Retina (tissue), 1 donor: ENCODE data around the gene CAMKK2.
"Not testable (repeated sequence)": the region's sequence is repeated elsewhere in the genome, so short reads cannot be mapped to it uniquely, and the experiment has no call there.

Experiments
- DNase-seq: peaks from one replicate; pipeline ENCODE4 v3.0.0-alpha.2; 2016

CAMKK2 gene

DNA sequence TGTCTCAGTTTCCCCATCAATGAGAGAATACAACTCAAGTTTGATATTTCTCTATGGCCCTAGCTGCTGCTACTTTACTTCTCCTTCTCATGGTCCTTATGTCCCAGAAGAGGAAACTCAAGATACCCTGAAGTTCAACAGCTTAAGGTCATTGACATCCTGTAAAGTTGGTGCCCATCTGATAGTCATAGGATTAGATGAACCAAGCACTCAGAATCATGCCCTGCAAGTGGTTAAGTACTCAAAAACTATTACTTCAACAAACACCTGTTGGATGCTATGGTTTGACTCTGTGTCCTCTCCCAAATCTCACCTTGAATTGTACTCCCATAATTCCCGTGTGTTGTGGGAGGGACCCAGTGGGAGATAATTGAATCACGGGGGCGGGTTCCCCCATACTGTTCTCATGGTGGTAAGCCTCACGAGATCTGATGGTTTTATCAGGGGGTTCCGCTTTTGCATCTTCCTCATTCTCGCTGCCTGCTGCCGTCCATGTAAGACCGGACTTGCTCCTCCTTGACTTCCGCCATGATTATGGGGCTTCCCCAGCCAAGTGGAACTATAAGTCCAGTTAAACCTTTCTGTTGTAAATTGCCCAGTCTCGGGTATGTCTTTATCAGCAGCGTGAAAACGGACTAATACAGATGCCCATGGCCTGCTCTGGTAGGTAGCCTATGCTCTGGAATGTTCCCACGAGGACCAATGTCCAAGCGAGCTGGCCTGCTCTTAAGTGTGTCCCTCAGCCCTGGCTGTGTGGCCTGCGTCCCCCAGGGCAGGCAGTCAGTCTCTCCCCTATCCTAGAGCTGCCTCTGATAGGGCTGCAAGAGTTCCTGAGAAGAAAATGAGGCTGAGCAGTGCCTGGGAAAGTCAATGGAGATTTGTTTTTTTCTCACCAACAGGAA, 18.1 kb downstream of the CAMKK2 start:
- DNase-seq: no peak

DNA sequence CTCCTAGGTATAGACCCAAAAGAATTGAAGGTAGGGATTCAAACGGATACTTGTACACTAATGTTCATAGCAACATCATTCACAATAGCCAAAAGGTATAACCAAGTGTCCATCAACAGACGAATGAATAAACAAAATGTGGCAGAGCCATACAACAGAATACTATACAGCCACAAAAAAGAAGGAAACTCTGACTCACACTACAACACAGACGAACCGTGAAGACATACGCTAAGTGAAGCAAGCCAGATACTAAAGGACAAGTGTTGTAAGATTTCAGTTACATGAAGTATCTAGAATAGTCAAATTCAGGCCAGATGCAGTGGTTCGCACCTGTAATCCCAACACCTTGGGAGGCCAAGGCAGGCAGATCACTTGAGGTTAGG, 19.1 kb downstream of the CAMKK2 start:
- no peak for DNase-seq

DNA sequence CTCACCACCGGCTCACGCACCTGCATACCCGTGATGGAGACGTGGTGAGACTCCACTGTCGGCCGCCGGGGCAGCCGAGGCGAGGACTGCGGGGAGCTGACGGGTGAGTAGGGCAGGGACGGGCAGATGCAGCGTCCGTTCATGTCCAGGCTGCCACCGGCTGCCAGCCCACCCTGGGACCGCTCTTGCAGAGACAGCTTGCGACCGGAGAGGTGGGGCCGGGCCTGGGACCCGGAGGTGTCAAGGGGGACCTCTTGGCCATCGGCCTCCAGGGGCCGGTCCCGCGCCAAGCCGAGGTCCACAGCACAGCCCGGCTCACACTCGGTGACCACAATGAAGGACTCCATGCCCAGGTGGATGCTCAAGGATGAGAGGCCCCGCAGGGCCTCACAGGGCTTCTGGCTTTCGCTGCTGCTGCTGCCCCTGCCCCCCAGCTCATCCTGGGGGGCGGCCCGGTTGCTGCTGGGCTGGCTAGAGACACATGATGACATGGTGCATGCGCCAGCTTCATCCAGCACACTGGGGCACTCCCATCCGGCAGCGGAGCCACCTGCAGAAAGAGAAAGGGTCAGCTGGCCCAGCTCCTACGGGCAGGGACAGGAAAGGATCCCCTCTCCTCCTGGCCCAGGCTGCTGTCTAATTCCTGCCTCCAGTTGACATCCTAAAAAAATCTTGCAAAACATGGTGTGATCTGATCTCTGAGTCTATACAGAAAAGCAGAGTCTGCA, 22.3 kb downstream of the CAMKK2 start:
- DNase-seq: no peak

GRCh38 chr12:121273364-121273896, 23.1 kb downstream of the CAMKK2 start:
- DNase-seq: no peak

- DNase-seq: no peak
Measured at GRCh38 chr12:121267822-121268221, 28.7 kb downstream of the CAMKK2 start.

- DNase-seq: no peak
Measured at GRCh38 chr12:121264951-121265515, 31.5 kb downstream of the CAMKK2 start.

GRCh38 chr12:121264135-121264534, 32.4 kb downstream of the CAMKK2 start:
- no peak for DNase-seq

- no peak for DNase-seq
Measured at GRCh38 chr12:121263206-121263935, 33.1 kb downstream of the CAMKK2 start.

DNA sequence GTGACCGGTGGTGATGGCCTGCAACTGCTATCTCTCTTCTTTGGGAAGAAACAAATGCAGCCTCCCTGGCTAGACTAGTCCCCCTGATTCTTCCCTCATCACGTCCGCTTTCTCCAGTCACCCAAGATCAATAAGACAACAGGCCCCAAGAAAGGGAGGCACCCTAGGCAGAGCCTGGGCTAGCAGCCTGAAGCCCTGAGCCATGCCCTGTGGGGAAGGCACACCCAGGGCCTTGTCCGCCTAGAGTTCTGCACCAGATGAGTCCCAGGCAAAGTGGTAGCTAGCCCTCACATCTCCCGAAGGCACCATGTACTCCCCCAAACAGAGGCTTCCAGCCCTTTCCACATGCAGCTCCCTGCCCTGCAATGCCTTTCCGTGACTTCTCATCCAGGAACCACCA, 35.1 kb downstream of the CAMKK2 start:
- DNase-seq: no peak

GRCh38 chr12:121260091-121260490, 36.4 kb downstream of the CAMKK2 start:
- no peak for DNase-seq

GRCh38 chr12:121259074-121259473, 37.4 kb downstream of the CAMKK2 start:
- DNase-seq: no peak

DNA sequence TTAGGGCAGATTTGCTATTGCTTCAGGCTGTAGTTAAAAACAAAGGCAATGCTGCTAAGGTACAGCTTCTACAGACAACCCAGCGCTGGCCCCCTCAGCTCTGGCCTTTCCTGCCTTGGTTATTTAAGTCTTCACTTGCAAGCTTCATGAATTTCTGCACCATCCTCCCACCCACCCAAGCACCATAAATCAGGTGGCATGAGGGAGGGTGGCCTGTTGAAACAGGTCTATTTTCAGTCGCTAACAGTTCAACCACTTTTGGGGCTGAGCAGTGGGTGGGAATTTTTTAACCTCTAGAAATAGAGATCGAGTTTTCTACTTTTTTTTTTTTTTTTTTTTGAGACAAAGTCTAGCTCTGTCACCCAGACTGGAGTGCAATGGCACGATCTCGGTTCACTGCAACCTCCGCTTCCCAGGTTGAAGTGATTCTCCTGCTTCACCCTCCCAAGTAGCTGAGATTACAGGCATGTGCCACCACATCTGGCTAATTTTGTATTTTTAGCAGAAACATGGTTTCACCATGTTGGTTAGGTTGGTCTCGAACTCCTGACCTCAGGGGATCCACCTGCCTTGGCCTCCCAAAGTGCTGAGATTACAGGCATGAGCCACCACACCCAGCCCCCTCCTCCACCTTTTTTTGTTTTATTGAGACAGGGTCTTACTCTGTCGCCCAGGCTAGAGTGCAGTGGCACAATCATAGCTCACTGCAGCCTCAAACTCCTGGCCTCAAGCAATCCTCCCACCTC, 38.6 kb downstream of the CAMKK2 start:
- DNase-seq: not testable (repeated sequence)

DNA sequence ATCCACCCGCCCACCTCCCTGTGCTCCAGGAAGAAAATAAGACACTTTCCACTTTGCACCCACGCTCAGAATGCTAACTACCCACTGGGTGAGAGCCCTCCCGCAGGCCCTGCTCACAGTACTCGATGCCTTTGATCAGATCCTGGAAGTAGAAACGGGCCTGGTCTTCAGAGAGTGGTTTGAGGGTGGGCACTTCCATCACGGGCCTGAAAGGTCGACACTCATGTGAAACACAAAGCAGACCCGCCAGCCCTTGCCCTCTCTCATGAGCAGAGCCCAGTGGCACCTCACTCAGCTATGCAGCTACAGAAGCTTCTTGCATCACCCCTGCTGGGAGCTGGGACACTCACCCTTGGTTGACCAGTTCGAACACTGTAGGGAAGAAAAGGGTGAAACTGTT, 41.1 kb downstream of the CAMKK2 start:
- DNase-seq: no peak

GRCh38 chr12:121253638-121254335, 42.7 kb downstream of the CAMKK2 start:
- no peak for DNase-seq

DNA sequence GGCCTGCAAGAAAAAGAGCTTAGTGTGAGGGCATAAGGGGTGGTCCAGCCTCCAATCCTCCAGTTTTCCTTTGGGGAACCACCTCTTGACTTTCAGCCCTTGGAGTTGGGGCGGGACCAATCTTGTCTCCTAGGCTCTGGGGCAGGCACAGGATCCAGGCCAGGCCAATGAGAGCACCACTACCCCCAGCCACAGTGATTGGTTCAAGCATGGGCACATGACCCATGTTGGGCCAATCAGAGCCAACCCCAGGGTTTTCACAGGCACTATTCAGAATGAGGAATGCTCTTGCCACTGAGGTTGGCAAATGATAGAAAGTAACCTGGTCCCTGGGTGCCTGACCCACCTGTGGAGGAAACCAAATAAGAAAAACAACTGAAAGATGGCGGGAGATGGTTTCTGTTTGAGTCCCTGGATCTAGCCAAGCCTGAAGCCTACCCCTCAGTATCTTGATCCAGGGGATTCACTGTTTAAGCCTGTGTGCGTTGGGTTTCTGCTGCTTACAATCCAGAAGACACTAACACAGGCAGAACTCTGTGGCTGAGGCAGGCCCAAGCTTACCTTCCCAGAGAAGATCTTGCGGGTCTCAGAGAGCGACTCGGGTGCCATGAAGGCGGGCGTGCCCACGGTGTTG, 43.7 kb downstream of the CAMKK2 start:
- no peak for DNase-seq

- no peak for DNase-seq
Measured at GRCh38 chr12:121251838-121252237, 44.7 kb downstream of the CAMKK2 start.

- DNase-seq: no peak
Measured at GRCh38 chr12:121250359-121250758, 46.1 kb downstream of the CAMKK2 start.

DNA sequence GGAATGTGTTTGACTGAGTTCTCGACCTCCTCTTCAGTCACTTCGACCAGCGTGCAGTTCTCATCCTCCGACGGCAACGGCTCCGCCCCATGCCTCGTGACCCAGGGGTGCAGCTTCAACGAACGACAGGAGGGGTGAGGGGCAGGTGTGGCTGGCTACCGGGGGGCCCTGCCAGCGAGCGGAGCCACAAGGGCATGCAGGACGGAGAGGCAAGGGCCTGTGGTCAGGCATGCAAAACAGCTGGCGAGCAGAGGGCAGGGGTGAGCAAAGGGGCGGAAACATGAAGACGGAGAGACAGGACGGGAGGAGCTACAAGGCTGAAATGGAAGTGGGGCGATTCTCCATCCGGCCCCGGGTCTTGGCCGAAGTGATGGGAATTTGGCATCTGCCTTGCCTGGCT, 47.9 kb downstream of the CAMKK2 start:
- DNase-seq: no peak

- DNase-seq: no peak
Measured at GRCh38 chr12:121246893-121247557, 49.5 kb downstream of the CAMKK2 start.

- no peak for DNase-seq
Measured at GRCh38 chr12:121245951-121246350, 50.6 kb downstream of the CAMKK2 start.
